GM12878 (cell line): ENCODE data around the gene PRMT5. TPM values are rescaled to one million over a fixed set of nuclear protein-coding genes. Genes with fewer than 3 reads are reported as not detected.

Source experiments
- ATAC-seq: fragments of 200-7000 bp; cut with Tn5 transposase; 3 replicates; pipeline ENCODE4 v1.9.1; 2020; ENCODE audit warnings: mild to moderate bottlenecking, moderate library complexity
- BruUV-seq: library from RNA; stranded (reverse); fragments of 400-500 nt; replicated peaks from 2 replicates; lab custom pipeline; 2021; lab: Mats Ljungman, UMichigan
- CTCF ChIA-PET: fragments of 300-600 bp; sonication (Branson Sonifier 250); formaldehyde crosslinking; extraction: SDS; loops from one replicate; lab custom pipeline; 2021; ENCODE audit warnings: inconsistent platforms; lab: Yijun Ruan, JAX
- POLR2A ChIA-PET: fragments of 350-600 bp; formaldehyde crosslinking; extraction: SDS; loops from one replicate; lab custom pipeline; 2021; ENCODE audit warnings: inconsistent platforms; lab: Charles Lee
- RAD21 ChIA-PET: fragments of 300-600 bp; sonication (Branson Sonifier 250); formaldehyde crosslinking; loops from one replicate; lab custom pipeline; 2023; ENCODE audit warnings: antibody characterized with exemption; ENCODE audit not compliant: unreplicated experiment; lab: Charles Lee
- SMC1A ChIA-PET: fragments of 300-600 bp; sonication (Branson Sonifier 250); formaldehyde crosslinking; loops from one replicate; lab custom pipeline; 2023; ENCODE audit not compliant: unreplicated experiment, uncharacterized antibody; lab: Charles Lee
- DNase-seq: peaks from one replicate; pipeline ENCODE4 v3.0.0-alpha.2; 2011; ENCODE audit warnings: low read depth, low spot score
- FAIRE-seq: peaks from 3 replicates; lab custom pipeline; 2011; peaks lifted over from hg19 to GRCh38; lab: Jason Lieb, UNC
- H2AFZ ChIP-seq: 2 replicates; pipeline ENCODE4 v1.6.0; 2011; ENCODE audit warnings: low read depth, low read length, control low read depth; ENCODE audit not compliant: control insufficient read depth
- H3K27ac ChIP-seq: 2 replicates; pipeline ENCODE4 v1.5.1; 2011; ENCODE audit warnings: control low read depth; ENCODE audit not compliant: control insufficient read depth, insufficient read depth
- H3K27me3 ChIP-seq, 2 experiments: replicated peaks in 1 of 2; 2 replicates each; pipeline versions ENCODE4 v1.6.0 to v1.6.1; 2011; ENCODE audit warnings: low read length in 1 of 2; ENCODE audit not compliant: control insufficient read depth in 2 of 2, insufficient read depth in 2 of 2
- H3K36me3 ChIP-seq, 2 experiments: 2 replicates each; pipeline ENCODE4 v1.5.1; 2011; ENCODE audit warnings: low read length in 1 of 2; ENCODE audit not compliant: control insufficient read depth in 2 of 2, insufficient read depth in 2 of 2
- H3K4me1 ChIP-seq: 2 replicates; pipeline ENCODE4 v1.6.1; 2011; ENCODE audit warnings: mild to moderate bottlenecking, low read length, moderate library complexity, mixed read lengths; ENCODE audit not compliant: control insufficient read depth, insufficient read depth
- H3K4me2 ChIP-seq: 2 replicates; pipeline ENCODE4 v1.6.0; 2011; ENCODE audit warnings: control low read depth; ENCODE audit not compliant: control insufficient read depth, insufficient read depth
- H3K4me3 ChIP-seq: fragments of 200-600 bp; sonication (generic); 2 replicates; pipeline ENCODE4 v1.5.1; 2016
- H3K79me2 ChIP-seq: 2 replicates; pipeline ENCODE4 v1.6.0; 2011; ENCODE audit warnings: low read length; ENCODE audit not compliant: control insufficient read depth, insufficient read depth
- H3K9ac ChIP-seq: 2 replicates; pipeline ENCODE4 v1.8.0; 2011; ENCODE audit warnings: low read length, control low read depth, mixed read lengths; ENCODE audit not compliant: control insufficient read depth, insufficient read depth
- H3K9me3 ChIP-seq: replicated peaks from 3 replicates; pipeline ENCODE4 v1.5.1; 2011; ENCODE audit warnings: mild to moderate bottlenecking, low read length; ENCODE audit not compliant: control insufficient read depth, insufficient read depth
- H4K20me1 ChIP-seq: 2 replicates; pipeline ENCODE4 v1.6.0; 2011; ENCODE audit not compliant: control insufficient read depth, insufficient read depth
- ETV6 ChIP-seq, 2 experiments: fragments of 450-650 bp in 1 of 2; IDR thresholded peaks in 1 of 2; conservative IDR thresholded peaks in 1 of 2; 2 replicates each; pipeline ENCODE4 v1.6.1; 2014; ENCODE audit warnings: antibody characterized with exemption in 1 of 2, borderline replicate concordance in 1 of 2, low read depth in 1 of 2, mild to moderate bottlenecking in 1 of 2, moderate library complexity in 1 of 2
- HCFC1 ChIP-seq: fragments of 150-350 bp; IDR thresholded peaks from 2 replicates; pipeline ENCODE4 v1.6.1; 2014; ENCODE audit warnings: low read length
- POLR2AphosphoS2 ChIP-seq: IDR thresholded peaks from 2 replicates; pipeline ENCODE4 v1.6.1; 2011; ENCODE audit warnings: low read depth, mild to moderate bottlenecking, low read length, improper control_type of control experiment, moderate library complexity
- SREBF1 ChIP-seq: IDR thresholded peaks from 2 replicates; pipeline ENCODE4 v1.6.1; 2012; ENCODE audit warnings: mild to moderate bottlenecking, low read length
- WGBS: methylation state at CpG from one replicate; pipeline ENCODE4 v1.1.6; 2016; ENCODE audit warnings: low lambda C conversion rate; ENCODE audit not compliant: insufficient replicate concordance, insufficient coverage; ENCODE audit errors: missing lambda C conversion rate; 5-methylcytosine and 5-hydroxymethylcytosine counted together
- in situ Hi-C: fragments of 300-500 bp; cut with MboI; formaldehyde crosslinking; loops from 9 replicates; pipeline ENCODE4 v1.14.3; 2018; ENCODE audit warnings: mixed read lengths
- intact Hi-C: fragments of 100-400 bp; cut with micrococcal nuclease; formaldehyde crosslinking; loops from one replicate; pipeline ENCODE4 v1.14.2; 2022; ENCODE audit not compliant: unreplicated experiment
- polyA plus RNA-seq, 11 experiments: library from polyadenylated mRNA; depleted of rRNA in 4 of 11; unstranded in 6 of 11; stranded (reverse) in 5 of 11; fragments of >200 nt; fragmentation: Nextera tagmentation in 4 of 11; fragmentation: Illumina TruSeq in 1 of 11; extraction: Ambion mirVana in 4 of 11; extraction: Trizol in 1 of 11; gene quantifications; 1 replicate in 1 of 11; 2 replicates in 10 of 11; pipeline versions ENCODE4 v1.2.1 to v1.2.3, GENCODE V29; 2011 to 2016; ENCODE audit warnings: inconsistent platforms in 2 of 11, missing spikeins in 2 of 11, low read depth in 1 of 11
- total RNA-seq, 4 experiments: library from RNA; depleted of rRNA in 3 of 4; stranded (reverse); fragments of >200 nt in 3 of 4; fragmentation: Illumina TruSeq in 1 of 4; extraction: Trizol in 1 of 4; gene quantifications; 2 replicates each; pipeline versions ENCODE4 v1.2.1 to v1.2.3, GENCODE V29; 2013 to 2021
- TF ChIP-seq, protein P1 (sequence below): IDR thresholded peaks from 2 replicates; pipeline ENCODE4 v1.6.1; 2012; ENCODE audit warnings: low read depth, low read length, improper control_type of control experiment

Gene PRMT5
- total and polyA plus RNA-seq, 10 of the 15 experiments (the other 5 are each of a cell fraction or from before 2014, with no cell fraction given) = 54.3 to 221 (median 111) TPM

DNA sequence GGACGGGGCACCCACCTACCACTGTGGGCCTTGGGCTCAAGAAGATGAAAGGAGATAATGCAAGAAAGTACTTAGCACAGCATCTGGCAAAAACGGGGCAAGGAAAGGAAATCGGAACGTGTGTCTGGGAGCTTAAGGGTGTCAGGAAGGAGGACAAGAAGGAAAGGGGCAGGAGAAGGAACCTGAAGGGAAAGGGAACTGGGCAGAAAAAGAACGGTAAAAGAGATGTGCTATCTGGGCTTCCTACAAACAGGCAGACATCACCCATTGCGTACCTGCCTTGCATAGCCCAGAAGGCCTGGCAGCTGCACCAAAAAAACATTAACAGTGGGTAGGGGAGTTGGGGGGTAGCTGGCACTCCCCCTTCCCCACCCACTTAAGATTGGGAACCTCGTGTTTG, 47.1 kb downstream of the PRMT5 start:
- RAD21 ChIA-PET = interaction anchor here (0.7 to 1.2 kb wide), 3 partner anchors 10 to 15 kb away, joined by 3 to 5 read pairs (median 3); partner anchors contain the start of gene LRP10
- Histone ChIP-seq H3K4me1 (peaks cover 17% of the 10 kb centered on the region), H3K4me2 (no peak overlapping the region), H3K27me3 (no peaks in the 10 kb centered on the region), H3K4me3 (no peak overlapping the region), H3K9me3 (no peaks in the 10 kb centered on the region), H3K27ac (no peak overlapping the region), H3K79me2 (no peaks in the 10 kb centered on the region), H2AFZ (no peak overlapping the region), H3K36me3 (peaks cover 2 to 9% of the 10 kb centered on the region in 2 experiments; a peak in 2 of 4 replicates), H3K9ac (no peak overlapping the region), H4K20me1 (no peaks in the 10 kb centered on the region)
- SMC1A ChIA-PET = interaction anchor here (1.4 to 9.5 kb wide), 3 partner anchors 8 to 18 kb away, joined by 3 to 110 read pairs (median 4); partner anchors contain the start of gene LRP10
- TF ChIP-seq HCFC1 (no peak), ETV6 (conservative IDR thresholded peaks at IDR 0.05 in 1 of 2, IDR thresholded peaks at IDR 0.05 in 1 of 2; ENCODE audit: borderline replicate concordance in 1 of 2, low read depth in 1 of 2) (no peak), SREBF1 (no peak), POLR2AphosphoS2 (0 out of 2 replicates have a peak, but pooled peaks have one; percentile 15)
- TF ChIP-seq, protein P1, sequence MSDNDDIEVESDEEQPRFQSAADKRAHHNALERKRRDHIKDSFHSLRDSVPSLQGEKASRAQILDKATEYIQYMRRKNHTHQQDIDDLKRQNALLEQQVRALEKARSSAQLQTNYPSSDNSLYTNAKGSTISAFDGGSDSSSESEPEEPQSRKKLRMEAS = no peak
- CTCF ChIA-PET = interaction anchor here (0.6 to 10.8 kb wide), 6 partner anchors 9 to 189 kb away, joined by 3 to 174 read pairs (median 4); partner anchors contain the start of gene LRP10
- FAIRE-seq = no peak
- 48% methylated on average over 7 of the region's 7 CpGs for WGBS
- POLR2A ChIA-PET = interaction anchor here (1.7 to 5.6 kb wide), 3 partner anchors 10 to 36 kb away, joined by 4 to 45 read pairs (median 6); partner anchors contain the start of gene LRP10
- intact Hi-C loops (no loop called here), in situ Hi-C loops (no loop called here)
- DNase-seq = no peak
- ATAC-seq = no peak
- BruUV-seq = no TSS peak
